CD4-positive, alpha-beta T cell treated with Interferon gamma for 1 hour (primary cell): ENCODE measurements around the gene CNST.
"Not testable (repeated sequence)": the region's sequence is repeated elsewhere in the genome, so short reads cannot be mapped to it uniquely, and the experiment has no call there.

Experiments
- DNase-seq: peaks from one replicate; pipeline ENCODE4 v3.0.0-alpha.2; 2020

The CNST gene

GRCh38 chr1:246559310-246559709 is 6.9 kb upstream of the CNST start:
- no peak for DNase-seq

- not testable (repeated sequence) for DNase-seq
These were observed 5.4 kb upstream of the CNST start for GRCh38 chr1:246560833-246561232.

GRCh38 chr1:246564839-246565750 is 1.2 kb upstream of the CNST start:
- DNase-seq: no peak

DNA sequence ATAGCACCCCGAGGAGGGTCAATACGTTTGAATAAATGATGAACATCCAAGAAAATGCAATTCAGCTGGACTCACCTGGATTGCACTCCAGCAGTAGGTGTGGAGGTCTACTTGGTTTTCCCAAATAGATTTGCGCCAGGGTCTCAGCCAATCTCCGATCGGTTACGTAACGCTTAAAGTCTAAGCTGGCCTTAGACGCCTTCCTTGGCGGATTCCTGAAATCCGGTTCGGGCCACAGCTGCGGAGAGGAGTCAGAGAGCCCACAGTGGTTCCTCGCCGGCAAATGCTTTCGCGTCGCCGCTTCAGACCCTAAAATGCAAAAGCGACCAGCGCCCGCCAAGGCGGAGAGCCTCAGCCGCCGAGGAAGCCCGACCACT is 517 bp upstream of the CNST start:
- no peak for DNase-seq

DNA sequence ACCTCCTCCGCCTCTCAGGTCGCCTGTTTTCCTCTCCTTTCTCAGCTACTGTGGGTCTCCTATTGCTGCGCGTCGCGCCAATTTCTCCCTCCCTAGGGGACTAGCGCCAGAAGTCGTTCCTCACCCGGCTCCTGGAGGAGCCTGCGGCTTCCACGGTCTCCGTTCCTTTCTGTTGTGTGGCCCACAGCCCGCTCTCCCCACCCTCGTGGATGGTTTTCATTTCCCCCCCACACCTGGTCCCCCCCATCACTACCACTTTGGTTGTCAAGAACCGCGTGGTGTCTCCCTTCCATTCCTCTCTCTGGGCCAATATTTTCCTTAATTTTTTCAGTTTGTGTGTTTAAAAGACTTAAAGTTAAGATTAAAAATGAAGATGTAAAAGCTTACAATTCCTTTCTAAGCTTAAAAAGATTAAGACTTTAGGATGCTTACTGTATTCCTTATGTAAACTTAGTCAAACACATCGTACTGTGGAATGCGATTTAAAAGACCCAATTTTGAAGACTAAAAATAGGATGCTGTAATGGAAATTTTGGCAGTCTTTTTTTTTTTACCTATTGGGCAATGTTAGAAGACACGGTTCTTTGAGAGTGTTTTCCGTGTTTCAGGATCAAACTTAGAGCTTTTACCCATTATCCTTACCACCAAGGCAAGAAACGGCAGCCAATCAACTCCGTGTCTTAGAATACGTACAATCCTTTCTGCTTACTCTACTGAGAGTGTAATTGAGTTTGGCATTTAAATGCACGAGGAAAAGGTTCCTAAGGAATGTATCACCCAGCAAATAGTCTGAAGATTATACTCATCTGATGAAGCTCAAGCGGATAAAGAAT is 773 bp downstream of the CNST start:
- DNase-seq: no peak

- DNase-seq: no peak
These were observed 1.5 kb downstream of the CNST start for GRCh38 chr1:246567646-246568235.

- no peak for DNase-seq
These were observed 3.3 kb downstream of the CNST start for GRCh38 chr1:246569248-246570238.

- not testable (repeated sequence) for DNase-seq
These were observed 5.1 kb downstream of the CNST start for GRCh38 chr1:246571309-246571708.

GRCh38 chr1:246571953-246572352 is 5.7 kb downstream of the CNST start:
- DNase-seq: no peak

GRCh38 chr1:246572785-246573184 is 6.5 kb downstream of the CNST start:
- no peak for DNase-seq

GRCh38 chr1:246573491-246573890 is 7.2 kb downstream of the CNST start:
- DNase-seq: no peak

DNA sequence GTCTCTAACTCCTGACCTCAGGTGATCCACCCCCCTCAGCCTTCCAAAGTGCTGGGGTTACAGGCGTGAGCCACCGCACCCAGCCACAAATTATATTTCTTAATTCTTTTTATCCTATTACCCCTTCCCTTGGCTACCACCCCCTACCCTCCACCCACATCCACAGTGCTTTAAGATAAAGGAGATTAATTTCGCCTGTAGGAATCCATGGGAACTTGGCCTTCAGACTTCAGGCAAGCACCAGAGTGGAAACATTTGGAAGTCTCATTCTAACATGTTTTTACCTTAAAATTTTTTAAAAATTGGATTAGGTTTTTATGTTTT is 10.4 kb downstream of the CNST start:
- no peak for DNase-seq

DNA sequence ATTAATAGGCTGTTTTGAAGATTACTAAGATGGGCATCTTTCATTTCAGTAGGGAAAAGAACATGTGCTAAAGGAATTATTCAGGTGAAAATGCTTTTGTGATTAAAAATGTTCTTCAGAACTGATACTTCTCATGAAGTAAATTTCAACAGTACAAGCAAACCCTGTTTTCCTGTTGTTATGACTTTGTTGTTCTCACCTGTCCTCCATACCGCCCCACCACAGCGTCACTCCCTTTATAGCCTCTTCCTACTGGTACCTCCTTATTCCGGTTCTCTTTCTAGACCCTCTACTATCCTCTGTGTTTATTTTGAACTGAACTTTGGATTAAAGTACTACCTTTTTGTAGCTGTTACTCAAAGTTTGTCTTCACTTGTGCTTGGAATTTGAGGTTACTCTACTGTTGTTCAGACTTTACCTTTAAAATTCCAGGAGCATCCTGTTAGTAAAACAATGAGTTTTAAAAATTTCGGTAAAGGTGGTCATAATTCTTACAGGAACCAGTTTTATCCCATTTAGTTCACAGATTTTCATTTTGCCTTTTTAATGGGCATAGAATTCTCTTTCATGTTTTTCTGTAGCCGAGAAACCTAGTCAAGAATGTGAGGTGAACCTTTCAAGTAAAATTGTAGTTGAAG is 10.9 kb downstream of the CNST start:
- DNase-seq: no peak

DNA sequence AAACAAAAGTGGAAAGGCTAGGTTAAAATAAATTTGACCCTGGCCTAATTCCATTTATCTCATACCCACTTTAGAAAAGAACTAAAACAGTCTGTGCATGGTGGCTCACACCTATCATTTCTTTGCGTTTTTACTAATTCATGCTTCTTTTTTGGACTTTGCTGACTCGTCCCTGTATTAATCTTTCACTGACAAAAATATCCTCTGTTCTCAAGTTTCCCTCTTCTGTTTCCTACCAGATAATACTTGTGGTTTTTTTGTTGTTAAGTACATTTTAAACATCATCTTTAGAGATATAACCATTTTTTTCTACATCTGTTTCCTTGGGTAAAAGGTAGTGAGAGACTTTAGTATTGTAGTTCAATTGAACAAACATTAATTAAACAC is 11.5 kb downstream of the CNST start:
- DNase-seq: no peak

- no peak for DNase-seq
These were observed 13.6 kb downstream of the CNST start for GRCh38 chr1:246579818-246580217.

DNA sequence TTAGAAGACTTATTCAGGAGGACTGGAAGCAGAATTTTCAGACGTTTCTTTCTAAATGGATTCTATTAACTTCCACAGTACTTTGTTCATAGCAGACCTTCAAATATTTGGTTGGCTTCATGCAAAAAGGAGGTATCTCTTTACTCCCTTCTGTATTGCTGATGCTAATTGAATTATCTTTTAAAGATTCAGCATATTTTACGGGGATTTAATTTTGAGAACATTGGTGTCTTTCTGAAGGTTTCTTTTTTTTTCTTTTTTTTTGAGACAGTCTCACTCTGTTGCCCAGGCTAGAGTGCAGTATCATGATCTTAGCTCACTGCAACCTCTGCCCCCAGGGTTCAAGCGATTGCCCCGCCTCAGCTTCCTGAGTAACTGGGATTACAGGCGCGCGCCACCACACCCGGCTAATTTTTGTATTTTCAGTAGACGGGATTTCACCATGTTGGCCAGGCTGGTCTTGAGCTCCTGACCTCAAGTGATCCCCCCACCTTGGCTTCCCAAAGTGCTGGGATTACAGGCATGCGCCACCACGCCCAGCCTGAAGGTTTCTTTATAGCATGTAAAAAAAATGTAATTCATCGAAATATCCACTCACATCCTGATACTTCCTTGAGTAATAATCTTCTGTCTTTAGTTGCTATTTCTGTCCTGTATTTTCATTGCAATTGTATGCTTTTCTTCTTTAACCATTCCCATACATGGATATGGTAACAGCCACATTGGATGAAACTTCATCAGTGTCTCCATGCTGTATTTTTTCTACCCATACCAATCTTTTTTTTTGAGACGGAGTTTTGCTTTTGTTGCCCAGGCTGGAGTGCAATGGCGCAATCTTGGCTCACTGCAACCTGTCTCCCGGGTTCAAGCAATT is 14.5 kb downstream of the CNST start:
- DNase-seq: no peak

- DNase-seq: no peak
These were observed 16.2 kb downstream of the CNST start for GRCh38 chr1:246582301-246583055.

- DNase-seq: no peak
These were observed 16.8 kb downstream of the CNST start for GRCh38 chr1:246583056-246583440.

- DNase-seq: no peak
These were observed 17.4 kb downstream of the CNST start for GRCh38 chr1:246583448-246584185.

GRCh38 chr1:246587032-246587431 is 20.8 kb downstream of the CNST start:
- no peak for DNase-seq
